Kidney epithelial cell (primary cell): ENCODE results near the gene HCFC2. TPM values are rescaled to one million over a fixed set of nuclear protein-coding genes. Genes with fewer than 3 reads are reported as not detected.
A peak's percentile ranks its signal among the peaks of the same experiment; 100 is the strongest.

Source experiments
- DNase-seq: peaks from one replicate; pipeline ENCODE4 v3.0.0-alpha.2; 2010; ENCODE audit warnings: low read depth
- H3K27me3 ChIP-seq: 2 replicates; pipeline ENCODE4 v1.6.0; 2011; ENCODE audit warnings: low read length; ENCODE audit not compliant: control insufficient read depth, insufficient read depth
- H3K36me3 ChIP-seq: 2 replicates; pipeline ENCODE4 v1.5.1; 2011; ENCODE audit warnings: low read length; ENCODE audit not compliant: control insufficient read depth, insufficient read depth
- H3K4me3 ChIP-seq: 2 replicates; pipeline ENCODE4 v1.5.1; 2011; ENCODE audit warnings: low read depth, mild to moderate bottlenecking, control low read depth, low read length
- total RNA-seq: library from RNA; depleted of rRNA; stranded (reverse); fragments of >200 nt; gene quantifications from 2 replicates; pipeline ENCODE4 v1.2.3, GENCODE V29; 2015
- TF ChIP-seq, protein P1 (sequence below): IDR thresholded peaks from 2 replicates; pipeline ENCODE4 v1.5.1; 2011; ENCODE audit warnings: mild to moderate bottlenecking, moderate library complexity, low read length, control low read depth, inconsistent platforms; ENCODE audit not compliant: insufficient read depth, poor library complexity, severe bottlenecking

Gene HCFC2
- total RNA-seq, 1 donor from 2014 or later, result 7.4 TPM

DNA sequence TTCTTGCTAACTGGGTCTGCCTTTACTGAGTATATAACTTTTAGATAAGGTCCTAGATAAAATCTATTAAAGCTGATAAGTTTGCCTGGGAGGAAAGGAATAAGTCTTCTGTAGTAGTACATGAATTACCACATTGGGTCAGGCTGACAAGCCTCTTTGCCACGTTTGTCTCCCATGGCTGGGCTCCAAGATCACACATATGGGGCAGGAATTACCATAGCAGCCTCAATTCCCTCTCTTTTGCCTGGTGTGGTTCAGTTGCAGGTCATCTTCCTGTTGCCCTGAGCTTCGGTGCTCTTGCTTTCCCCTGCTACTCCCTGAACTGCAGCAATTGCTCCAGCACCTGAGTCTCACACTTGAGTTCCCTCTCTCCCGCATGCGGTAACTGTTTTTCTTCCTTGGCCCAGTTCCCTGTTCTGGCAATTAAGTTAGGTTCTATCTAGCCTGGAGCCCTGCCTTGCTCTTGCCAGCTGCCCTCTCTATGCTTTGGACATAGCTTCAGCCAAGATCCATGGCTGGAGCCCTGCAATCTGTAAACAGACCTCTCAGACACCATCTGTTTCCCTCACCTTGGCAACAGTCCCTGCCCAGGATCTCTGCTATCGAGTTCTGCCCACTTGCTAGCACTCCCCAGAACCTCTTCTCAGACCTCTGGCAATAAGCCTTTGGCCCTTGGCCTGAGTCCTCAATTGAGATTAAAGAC is 8.5 kb upstream of the HCFC2 start:
- TF ChIP-seq, protein P1, sequence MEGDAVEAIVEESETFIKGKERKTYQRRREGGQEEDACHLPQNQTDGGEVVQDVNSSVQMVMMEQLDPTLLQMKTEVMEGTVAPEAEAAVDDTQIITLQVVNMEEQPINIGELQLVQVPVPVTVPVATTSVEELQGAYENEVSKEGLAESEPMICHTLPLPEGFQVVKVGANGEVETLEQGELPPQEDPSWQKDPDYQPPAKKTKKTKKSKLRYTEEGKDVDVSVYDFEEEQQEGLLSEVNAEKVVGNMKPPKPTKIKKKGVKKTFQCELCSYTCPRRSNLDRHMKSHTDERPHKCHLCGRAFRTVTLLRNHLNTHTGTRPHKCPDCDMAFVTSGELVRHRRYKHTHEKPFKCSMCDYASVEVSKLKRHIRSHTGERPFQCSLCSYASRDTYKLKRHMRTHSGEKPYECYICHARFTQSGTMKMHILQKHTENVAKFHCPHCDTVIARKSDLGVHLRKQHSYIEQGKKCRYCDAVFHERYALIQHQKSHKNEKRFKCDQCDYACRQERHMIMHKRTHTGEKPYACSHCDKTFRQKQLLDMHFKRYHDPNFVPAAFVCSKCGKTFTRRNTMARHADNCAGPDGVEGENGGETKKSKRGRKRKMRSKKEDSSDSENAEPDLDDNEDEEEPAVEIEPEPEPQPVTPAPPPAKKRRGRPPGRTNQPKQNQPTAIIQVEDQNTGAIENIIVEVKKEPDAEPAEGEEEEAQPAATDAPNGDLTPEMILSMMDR, result no peak
- no peaks in the 10 kb centered on the region for H3K27me3 ChIP-seq
- H3K36me3 ChIP-seq, result no peaks in the 10 kb centered on the region
- no peak for DNase-seq
- no peak overlapping the region for H3K4me3 ChIP-seq

DNA sequence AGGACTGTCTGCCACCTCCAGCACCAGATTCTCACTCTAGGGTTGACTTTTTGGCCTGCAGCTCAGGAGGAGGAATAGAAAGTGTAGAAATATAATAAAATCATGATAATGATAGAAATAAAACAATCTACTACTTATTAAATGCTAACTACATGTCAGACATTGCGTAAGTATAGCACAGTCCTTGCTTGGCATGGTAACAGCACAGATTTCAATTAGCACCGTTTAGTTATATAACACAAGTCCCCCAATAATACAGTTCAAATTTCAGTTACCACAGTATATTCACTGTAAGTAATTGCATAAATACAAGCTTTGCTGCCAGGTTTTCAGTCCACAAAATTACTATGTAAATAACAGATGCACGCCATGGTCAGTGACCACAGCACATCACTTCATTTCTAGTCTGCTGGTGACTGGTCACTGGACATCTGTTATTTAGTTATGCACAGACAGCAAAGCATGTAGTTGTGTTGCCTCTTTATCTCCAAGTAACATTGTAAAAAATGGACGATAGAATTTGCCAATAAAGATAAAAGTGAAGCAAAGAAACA is 7.8 kb upstream of the HCFC2 start:
- TF ChIP-seq, protein P1, result no peak
- Histone ChIP-seq H3K27me3 (no peaks in the 10 kb centered on the region), H3K36me3 (no peaks in the 10 kb centered on the region), H3K4me3 (no peak overlapping the region)
- DNase-seq, result no peak

DNA sequence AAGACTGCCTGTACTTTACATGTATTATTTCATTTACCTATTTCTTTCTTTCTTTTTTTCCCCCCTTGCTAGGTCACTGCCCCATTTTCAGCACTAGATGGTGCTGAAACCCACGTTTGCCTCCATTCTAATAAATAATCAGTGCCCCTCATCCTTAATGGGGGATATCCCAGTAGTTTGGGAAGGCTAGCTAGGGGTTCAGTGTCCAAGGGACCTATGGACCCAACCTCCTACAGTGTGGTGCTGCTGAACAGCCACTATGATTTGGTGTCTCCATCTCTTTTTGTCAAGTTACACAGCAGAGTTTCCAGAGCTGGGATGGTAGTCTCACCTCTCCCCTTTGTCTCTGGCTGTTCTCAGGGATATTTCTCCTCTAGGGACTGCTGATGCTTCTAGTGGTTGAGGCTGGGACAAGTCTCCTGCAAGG is 6.5 kb upstream of the HCFC2 start:
- H3K4me3 ChIP-seq, result no peak overlapping the region
- TF ChIP-seq, protein P1, result peak; percentile 82
- H3K36me3 ChIP-seq, result no peaks in the 10 kb centered on the region
- no peaks in the 10 kb centered on the region for H3K27me3 ChIP-seq
- DNase-seq, result no peak

DNA sequence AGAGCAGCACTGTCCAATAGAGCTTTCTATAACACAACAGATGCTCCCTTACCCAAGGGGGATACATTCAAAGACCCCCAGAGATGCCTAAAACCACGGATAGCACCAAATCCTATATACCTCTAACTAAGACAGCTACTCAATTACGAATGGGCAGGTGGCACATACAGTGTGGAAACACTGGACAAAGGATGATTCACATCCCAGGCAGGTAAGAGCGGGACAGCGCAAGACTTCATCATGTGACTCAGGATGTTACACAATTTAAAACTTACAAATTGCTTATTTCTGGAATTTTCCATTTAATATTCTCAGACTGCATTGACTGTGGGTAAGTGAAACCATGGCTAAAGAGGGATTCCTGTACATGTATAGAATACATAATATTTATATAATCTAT is 5.5 kb upstream of the HCFC2 start:
- no peaks in the 10 kb centered on the region for H3K27me3 ChIP-seq
- no peak overlapping the region for H3K4me3 ChIP-seq
- TF ChIP-seq, protein P1, result no peak
- H3K36me3 ChIP-seq, result no peaks in the 10 kb centered on the region
- no peak for DNase-seq

DNA sequence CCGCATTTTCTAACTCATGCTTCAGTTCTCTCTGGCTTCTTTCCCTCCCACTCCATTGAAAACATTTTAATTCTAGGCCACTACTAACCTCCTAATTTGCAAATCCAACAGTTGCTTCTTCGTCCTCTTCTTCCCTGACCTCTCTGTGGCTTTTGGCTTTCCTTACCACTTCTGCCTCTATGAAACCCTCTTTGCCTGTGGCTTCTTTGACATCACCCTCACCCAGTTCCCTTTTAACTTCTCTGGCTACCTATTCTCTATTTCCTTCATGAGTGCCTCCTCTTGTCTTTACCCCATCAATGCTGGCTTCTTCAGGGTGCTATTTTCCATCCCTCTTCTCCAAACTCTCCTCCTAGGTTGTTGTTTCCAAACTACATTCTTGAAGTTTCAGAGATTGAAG is 4.4 kb upstream of the HCFC2 start:
- TF ChIP-seq, protein P1, result no peak
- Histone ChIP-seq H3K36me3 (no peaks in the 10 kb centered on the region), H3K4me3 (no peak overlapping the region), H3K27me3 (no peaks in the 10 kb centered on the region)
- no peak for DNase-seq

DNA sequence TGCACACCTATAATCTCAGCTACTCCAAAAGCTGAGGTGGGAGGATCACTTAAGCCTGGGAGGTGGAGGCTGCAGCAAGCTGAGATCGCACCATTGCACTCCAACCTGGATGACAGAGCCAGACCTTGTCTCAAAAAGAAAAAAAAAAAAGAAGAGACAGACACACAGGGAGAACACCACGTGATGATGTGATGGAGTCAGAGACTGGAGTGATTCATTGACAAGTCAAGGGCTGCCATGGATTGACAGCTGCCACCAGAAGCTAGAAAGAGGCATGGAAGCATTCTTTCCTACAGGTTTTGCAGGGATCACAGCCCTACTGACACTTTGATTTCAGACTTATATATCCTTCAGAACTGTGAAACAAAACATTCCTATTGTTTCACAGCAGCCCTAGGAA is 3.5 kb upstream of the HCFC2 start:
- TF ChIP-seq, protein P1, result no peak
- no peak for DNase-seq
- Histone ChIP-seq H3K36me3 (no peaks in the 10 kb centered on the region), H3K27me3 (no peaks in the 10 kb centered on the region), H3K4me3 (no peak overlapping the region)
